Measurements from ENCODE around the gene SMG9.

The SMG9 gene

GRCh38 chr19:43720936-43721335, 33.8 kb downstream of the SMG9 start:
- no peak for DNase-seq

- DNase-seq = no peak
Observed at GRCh38 chr19:43719918-43720317, 34.8 kb downstream of the SMG9 start.

- no peak for DNase-seq
Observed at GRCh38 chr19:43719378-43719868, 35.3 kb downstream of the SMG9 start.

- DNase-seq = no peak
Observed at GRCh38 chr19:43718627-43719377, 36.0 kb downstream of the SMG9 start.

GRCh38 chr19:43715776-43716175, 39.0 kb downstream of the SMG9 start, which contains the start of gene IRGC:
Gene IRGC, plus strand, starts transcription at chr19:43716076. Its CDS starts 2,483 bp downstream, at chr19:43718559.
- no peak for DNase-seq

GRCh38 chr19:43713208-43713607, 41.6 kb downstream of the SMG9 start:
- no peak for DNase-seq

- DNase-seq = no peak
Observed at GRCh38 chr19:43711751-43712355, 42.9 kb downstream of the SMG9 start.

GRCh38 chr19:43708716-43709115, 46.0 kb downstream of the SMG9 start:
- no peak for DNase-seq

- no peak for DNase-seq
Observed at GRCh38 chr19:43707158-43707712, 47.5 kb downstream of the SMG9 start.

- no peak for DNase-seq
Observed at GRCh38 chr19:43705729-43706128, 49.0 kb downstream of the SMG9 start.

GRCh38 chr19:43704002-43704705, 50.6 kb downstream of the SMG9 start:
- DNase-seq = no peak

GRCh38 chr19:43700395-43701000, 54.3 kb downstream of the SMG9 start:
- DNase-seq = no peak

- DNase-seq = no peak
Observed at GRCh38 chr19:43699506-43700394, 55.0 kb downstream of the SMG9 start.

GRCh38 chr19:43697295-43697694, 57.5 kb downstream of the SMG9 start:
- no peak for DNase-seq

- DNase-seq = no peak
Observed at GRCh38 chr19:43695985-43696704, 58.6 kb downstream of the SMG9 start.

GRCh38 chr19:43694553-43694952, 60.2 kb downstream of the SMG9 start:
- no peak for DNase-seq

- DNase-seq = no peak
Observed at GRCh38 chr19:43692877-43693276, 61.9 kb downstream of the SMG9 start.

- no peak for DNase-seq
Observed at GRCh38 chr19:43692385-43692784, 62.4 kb downstream of the SMG9 start.

- no peak for DNase-seq
Observed at GRCh38 chr19:43691755-43692154, 63.0 kb downstream of the SMG9 start.

- DNase-seq = no peak
Observed at GRCh38 chr19:43690890-43691289, 63.9 kb downstream of the SMG9 start.

- no peak for DNase-seq
Observed at GRCh38 chr19:43690444-43690843, 64.3 kb downstream of the SMG9 start.

Data from NCI-H1930 (cell line).